Gastroesophageal sphincter (tissue), 4 donors: ENCODE results near the gene TANGO6. TPM values are rescaled to one million over a fixed set of nuclear protein-coding genes. Genes with fewer than 3 reads are reported as not detected.

ENCODE experiments used
- ATAC-seq: fragments of 150-250 bp; one replicate; pipeline ENCODE4 v1.9.1; 2016; ENCODE audit warnings: mild to moderate bottlenecking, moderate library complexity
- H3K27ac ChIP-seq, 4 donors: fragments of 200-600 bp; sonication (generic) in 3 of 4; 1 replicate in 3 of 4; 2 replicates in 1 of 4; pipeline ENCODE4 v1.5.1; 2016 to 2019
- H3K27me3 ChIP-seq: fragments of 200-600 bp; sonication (generic); one replicate; pipeline ENCODE4 v1.5.1; 2019
- H3K36me3 ChIP-seq, 2 donors: fragments of 200-600 bp; sonication (generic); one replicate each; pipeline ENCODE4 v1.5.1; 2019; ENCODE audit warnings: control low read depth in 1 of 2
- H3K4me1 ChIP-seq, 3 donors: fragments of 200-600 bp; sonication (generic); 1 replicate in 2 of 3; 2 replicates in 1 of 3; pipeline ENCODE4 v1.5.1; 2016 to 2019; ENCODE audit warnings: control low read depth in 2 of 3
- H3K4me3 ChIP-seq, 2 donors: fragments of 200-600 bp; sonication (generic); one replicate each; pipeline ENCODE4 v1.5.1; 2019; ENCODE audit warnings: mild to moderate bottlenecking in 1 of 2, moderate library complexity in 1 of 2
- H3K9me3 ChIP-seq, 3 donors: fragments of 200-600 bp; sonication (generic); one replicate each; pipeline ENCODE4 v1.5.1; 2017 to 2019; ENCODE audit warnings: control low read depth in 2 of 3
- CTCF ChIP-seq, 4 experiments: fragments of 200-600 bp in 2 of 4; fragments of 450-650 bp in 2 of 4; sonication (generic) in 1 of 4; IDR thresholded peaks; one replicate each; pipeline ENCODE4 v1.5.1; 2017 to 2019; ENCODE audit warnings: antibody characterized with exemption in 4 of 4, mild to moderate bottlenecking in 2 of 4, moderate library complexity in 2 of 4
- EP300 ChIP-seq: sonication (generic); formaldehyde crosslinking; IDR thresholded peaks from one replicate; pipeline ENCODE4 v1.6.1; 2017; ENCODE audit warnings: antibody characterized with exemption, mild to moderate bottlenecking
- POLR2A ChIP-seq, 2 donors: fragments of 450-650 bp; IDR thresholded peaks; one replicate each; pipeline ENCODE4 v1.6.1; 2017; ENCODE audit warnings: antibody characterized with exemption in 2 of 2, mild to moderate bottlenecking in 2 of 2, moderate library complexity in 1 of 2
- POLR2AphosphoS5 ChIP-seq: sonication (generic); formaldehyde crosslinking; IDR thresholded peaks from one replicate; pipeline ENCODE4 v1.6.1; 2017; ENCODE audit warnings: antibody characterized with exemption
- WGBS, 2 donors: methylation state at CpG; one replicate each; pipeline ENCODE4 v1.1.5; 2018; ENCODE audit warnings: low coverage in 1 of 2; 5-methylcytosine and 5-hydroxymethylcytosine counted together
- small RNA-seq, 4 donors: library from RNA; depleted of rRNA; stranded (forward); fragments of <200 nt; gene quantifications; one replicate each; pipeline ENCODE3, GENCODE V24; 2016
- total RNA-seq, 4 donors: library from RNA; depleted of rRNA; stranded (reverse); fragments of >200 nt; gene quantifications; one replicate each; pipeline ENCODE4 v1.1.0, GENCODE V29; 2016

The TANGO6 gene
- total RNA-seq, 4 donors from 2014 or later = 19.5 to 29.7 (median 21.0) TPM

GRCh38 chr16:69131167-69131838 is 288.0 kb downstream of the TANGO6 start:
- 0 to 2% methylated on average over 11 to 12 of the region's 15 CpGs for WGBS, 2 donors
- Histone ChIP-seq H3K36me3 (peaks cover 0 to 16% of the 10 kb centered on the region in 2 donors), H3K4me3 (peak overlapping the region; percentile 95 to 97), H3K27me3 (no peaks in the 10 kb centered on the region), H3K4me1 (peaks cover 0 to 64% (median 21%) of the 10 kb centered on the region in 3 donors), H3K9me3 (no peaks in the 10 kb centered on the region), H3K27ac (peak overlapping the region; percentile 75 to 97 (median 96))
- TF ChIP-seq CTCF (IDR thresholded peaks at IDR 0.05) (no peak), POLR2AphosphoS5 (no peak)
- ATAC-seq = no peak

DNA sequence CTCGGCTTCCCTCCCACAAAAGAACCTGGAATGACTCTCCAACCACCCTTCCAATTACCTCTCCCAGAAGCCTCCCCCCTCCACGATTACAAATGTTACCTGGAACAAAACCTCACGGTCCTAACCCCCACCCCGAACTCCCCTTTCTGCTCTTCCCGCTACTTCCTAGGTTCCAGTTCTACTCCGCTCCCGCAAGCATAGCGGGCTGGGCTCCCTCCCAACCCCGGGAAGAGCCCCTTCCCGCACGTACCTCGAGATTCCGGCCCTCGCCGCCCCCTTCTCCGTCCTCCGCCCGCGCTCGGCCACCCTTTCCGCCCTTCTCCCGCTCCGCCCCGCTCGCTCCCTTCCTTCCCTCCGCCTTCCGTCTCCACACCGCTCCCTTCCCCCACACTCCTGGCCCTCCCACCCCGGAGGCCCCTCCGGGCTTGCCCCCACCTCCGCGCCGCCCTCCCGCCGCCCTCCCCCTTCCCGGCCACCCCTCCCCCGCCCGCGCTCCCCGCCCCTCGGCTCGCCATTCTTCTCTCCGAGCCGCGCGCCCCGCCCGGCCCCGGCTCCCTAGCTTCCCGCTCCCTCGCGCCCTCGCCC is 288.6 kb downstream of the TANGO6 start:
- H3K9me3 ChIP-seq = no peaks in the 10 kb centered on the region
- H3K27ac ChIP-seq = peak overlapping the region; percentile 75 to 97 (median 96)
- ATAC-seq = peak; percentile 80
- WGBS, 2 donors = 1 to 2% methylated on average over 10 to 25 of the region's 53 CpGs
- no peaks in the 10 kb centered on the region for H3K27me3 ChIP-seq
- TF ChIP-seq POLR2AphosphoS5 = peak; percentile 36
- TF ChIP-seq CTCF (IDR thresholded peaks at IDR 0.05) = no peak
- TF ChIP-seq EP300 = no peak
- TF ChIP-seq POLR2A (IDR thresholded peaks at IDR 0.05) = no peak
- peak overlapping the region; percentile 95 to 97 for H3K4me3 ChIP-seq
- peaks cover 0 to 63% (median 21%) of the 10 kb centered on the region in 3 donors for H3K4me1 ChIP-seq
- H3K36me3 ChIP-seq = peaks cover 0 to 22% of the 10 kb centered on the region in 2 donors

DNA sequence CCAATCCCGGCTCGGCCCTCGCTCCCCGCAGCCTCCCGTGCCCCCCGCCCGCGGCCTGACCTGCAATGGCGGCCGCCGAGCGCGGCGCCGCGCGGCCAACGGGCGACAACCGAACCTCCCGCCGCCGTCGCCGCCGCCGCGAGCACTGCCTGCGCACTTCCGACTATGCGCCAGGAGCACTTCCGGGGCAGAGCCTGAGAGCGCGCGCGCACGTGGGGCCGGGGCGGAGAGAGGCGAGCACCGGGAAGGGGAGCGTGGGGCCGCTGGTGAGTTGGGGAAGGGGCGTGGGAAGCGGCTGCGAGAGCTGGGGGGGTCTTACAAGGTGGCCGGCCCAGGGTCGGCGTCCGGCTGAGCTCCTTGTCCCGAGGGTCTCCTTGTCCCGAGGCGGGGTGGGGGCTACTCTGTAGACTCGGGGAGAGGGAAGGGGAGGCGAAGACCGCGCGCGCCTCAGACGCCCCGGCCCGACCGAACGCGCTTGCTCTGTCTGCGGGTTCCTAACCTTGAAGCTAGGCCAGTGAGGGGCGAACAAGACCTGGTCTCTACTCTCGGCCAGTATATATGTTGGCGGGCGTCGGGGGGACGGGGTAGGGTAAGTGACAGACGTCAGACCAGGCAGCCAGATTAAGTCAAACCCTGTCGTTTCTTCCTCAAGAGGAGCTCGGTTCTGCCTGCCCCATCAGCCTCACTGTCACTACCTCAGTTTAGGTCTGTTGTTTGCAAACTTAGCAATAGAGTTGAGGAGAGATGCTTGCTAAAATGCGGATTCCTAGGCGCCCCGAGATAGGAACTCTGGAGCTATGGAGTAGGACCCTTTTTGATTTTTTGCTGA is 289.3 kb downstream of the TANGO6 start, which contains the start of the genes CHTF8 and UTP4:
TSS of gene CHTF8 (minus strand) at position 165 of the 829 bp plus-strand sequence. CDS start 11,130 bp downstream, outside the sequence.
TSS of gene UTP4 (plus strand) at position 226 of the 829 bp plus-strand sequence. CDS start 811 bp downstream, outside the sequence.
- WGBS, 2 donors = 0 to 2% methylated on average over 5 of the region's 78 CpGs
- H3K4me1 ChIP-seq = peaks cover 0 to 62% (median 21%) of the 10 kb centered on the region in 3 donors

DNA sequence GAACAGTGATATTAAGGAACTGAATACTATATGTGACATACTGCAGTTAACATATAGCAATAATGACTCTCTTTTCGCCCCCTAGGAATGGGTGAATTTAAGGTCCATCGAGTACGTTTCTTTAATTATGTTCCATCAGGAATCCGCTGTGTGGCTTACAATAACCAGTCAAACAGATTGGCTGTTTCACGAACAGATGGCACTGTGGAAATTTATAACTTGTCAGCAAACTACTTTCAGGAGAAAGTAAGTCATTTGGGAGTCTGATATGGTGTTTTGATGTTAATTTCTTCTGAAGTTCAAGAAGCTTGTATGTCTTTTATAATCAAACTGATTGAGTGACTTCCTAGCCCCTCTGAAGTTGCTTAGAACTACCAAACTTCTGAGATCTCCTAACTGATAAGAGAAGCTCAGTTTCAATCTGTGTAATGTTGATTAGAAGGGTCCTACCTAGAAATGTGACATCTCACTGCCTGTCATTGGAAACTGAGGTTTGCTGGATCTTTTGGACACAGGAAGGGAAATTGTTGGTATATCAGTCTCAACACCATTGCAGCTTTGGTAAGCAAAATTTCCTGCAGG is 290.1 kb downstream of the TANGO6 start:
- Histone ChIP-seq H3K27me3 (no peaks in the 10 kb centered on the region), H3K4me1 (peaks cover 0 to 53% (median 19%) of the 10 kb centered on the region in 3 donors), H3K27ac (peak overlapping the region in 2 of 4 donors; percentile 95 to 97), H3K9me3 (no peaks in the 10 kb centered on the region), H3K36me3 (peaks cover 0 to 31% of the 10 kb centered on the region in 2 donors), H3K4me3 (peak overlapping the region; percentile 95 to 97)
- no peak for TF ChIP-seq CTCF (IDR thresholded peaks at IDR 0.05)
- no peak for TF ChIP-seq POLR2AphosphoS5
- TF ChIP-seq POLR2A (IDR thresholded peaks at IDR 0.05) = no peak
- no peak for TF ChIP-seq EP300
- WGBS, 2 donors = 27 to 32% methylated on average over 5 of the region's 5 CpGs
- ATAC-seq = no peak

More for the DNA sequence above, 289.3 kb downstream of the TANGO6 start, which contains the start of the genes CHTF8 and UTP4:
- no peaks in the 10 kb centered on the region for H3K27me3 ChIP-seq
- no peaks in the 10 kb centered on the region for H3K9me3 ChIP-seq
- H3K4me3 ChIP-seq = peak within 1 kb of the TSS; percentile 95 to 97
- ATAC-seq = peak; percentile 97
- no peak for TF ChIP-seq EP300
- peak in 2 of 4 experiments; percentile 14 to 19 for TF ChIP-seq CTCF (IDR thresholded peaks at IDR 0.05)
- TF ChIP-seq POLR2A (IDR thresholded peaks at IDR 0.05) = peak; percentile 96 to 97
- peak; percentile 95 for TF ChIP-seq POLR2AphosphoS5
- H3K36me3 ChIP-seq = peaks cover 0 to 29% of the 10 kb centered on the region in 2 donors
- H3K27ac ChIP-seq = peak within 1 kb of the TSS; percentile 75 to 97 (median 96)

Small RNAs within 50 kb of the gene (small RNA-seq; reads per million reads assigned to genes)
- gene RF00019 (0 reads per million in 4 donors), gene RF00066 (0 reads per million in 4 donors), gene RNU6-898P (0 reads per million in 4 donors)

Other genes starting within 250 kb of the TANGO6 start
- 10 to 100 TPM in 1 of 4 donors, 1 to 10 TPM in 2, under 1 TPM in 1; 0.12 to 10.3 (median 4.6) TPM for gene CDH3, start 198.2 kb upstream of the TANGO6 start, total RNA-seq
- gene CDH1, start 106.2 kb upstream of the TANGO6 start, total RNA-seq = 10 to 100 TPM in 1 of 4 donors, 1 to 10 TPM in 1, under 1 TPM in 2; 0.13 to 12.0 (median 1.2) TPM